ENCODE data around the gene CAPN11.

GRCh38 chr6:44180406-44180805 is 21.8 kb downstream of the CAPN11 start:
- TF ChIP-seq CTCF (IDR thresholded peaks at IDR 0.05; ENCODE audit: low read depth, low read length, missing input control) (no peak), GABPA (IDR thresholded peaks at IDR 0.05 in 1 of 2, conservative IDR thresholded peaks at IDR 0.05 in 1 of 2) (no peak), FOXA1 (IDR thresholded peaks at IDR 0.05) (no peak), ATF3 (IDR thresholded peaks at IDR 0.05) (no peak), SP1 (IDR thresholded peaks at IDR 0.05) (no peak)
- TF ChIP-seq, protein P1, sequence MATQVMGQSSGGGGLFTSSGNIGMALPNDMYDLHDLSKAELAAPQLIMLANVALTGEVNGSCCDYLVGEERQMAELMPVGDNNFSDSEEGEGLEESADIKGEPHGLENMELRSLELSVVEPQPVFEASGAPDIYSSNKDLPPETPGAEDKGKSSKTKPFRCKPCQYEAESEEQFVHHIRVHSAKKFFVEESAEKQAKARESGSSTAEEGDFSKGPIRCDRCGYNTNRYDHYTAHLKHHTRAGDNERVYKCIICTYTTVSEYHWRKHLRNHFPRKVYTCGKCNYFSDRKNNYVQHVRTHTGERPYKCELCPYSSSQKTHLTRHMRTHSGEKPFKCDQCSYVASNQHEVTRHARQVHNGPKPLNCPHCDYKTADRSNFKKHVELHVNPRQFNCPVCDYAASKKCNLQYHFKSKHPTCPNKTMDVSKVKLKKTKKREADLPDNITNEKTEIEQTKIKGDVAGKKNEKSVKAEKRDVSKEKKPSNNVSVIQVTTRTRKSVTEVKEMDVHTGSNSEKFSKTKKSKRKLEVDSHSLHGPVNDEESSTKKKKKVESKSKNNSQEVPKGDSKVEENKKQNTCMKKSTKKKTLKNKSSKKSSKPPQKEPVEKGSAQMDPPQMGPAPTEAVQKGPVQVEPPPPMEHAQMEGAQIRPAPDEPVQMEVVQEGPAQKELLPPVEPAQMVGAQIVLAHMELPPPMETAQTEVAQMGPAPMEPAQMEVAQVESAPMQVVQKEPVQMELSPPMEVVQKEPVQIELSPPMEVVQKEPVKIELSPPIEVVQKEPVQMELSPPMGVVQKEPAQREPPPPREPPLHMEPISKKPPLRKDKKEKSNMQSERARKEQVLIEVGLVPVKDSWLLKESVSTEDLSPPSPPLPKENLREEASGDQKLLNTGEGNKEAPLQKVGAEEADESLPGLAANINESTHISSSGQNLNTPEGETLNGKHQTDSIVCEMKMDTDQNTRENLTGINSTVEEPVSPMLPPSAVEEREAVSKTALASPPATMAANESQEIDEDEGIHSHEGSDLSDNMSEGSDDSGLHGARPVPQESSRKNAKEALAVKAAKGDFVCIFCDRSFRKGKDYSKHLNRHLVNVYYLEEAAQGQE (IDR thresholded peaks at IDR 0.05): no peak
- TF ChIP-seq, protein P2, sequence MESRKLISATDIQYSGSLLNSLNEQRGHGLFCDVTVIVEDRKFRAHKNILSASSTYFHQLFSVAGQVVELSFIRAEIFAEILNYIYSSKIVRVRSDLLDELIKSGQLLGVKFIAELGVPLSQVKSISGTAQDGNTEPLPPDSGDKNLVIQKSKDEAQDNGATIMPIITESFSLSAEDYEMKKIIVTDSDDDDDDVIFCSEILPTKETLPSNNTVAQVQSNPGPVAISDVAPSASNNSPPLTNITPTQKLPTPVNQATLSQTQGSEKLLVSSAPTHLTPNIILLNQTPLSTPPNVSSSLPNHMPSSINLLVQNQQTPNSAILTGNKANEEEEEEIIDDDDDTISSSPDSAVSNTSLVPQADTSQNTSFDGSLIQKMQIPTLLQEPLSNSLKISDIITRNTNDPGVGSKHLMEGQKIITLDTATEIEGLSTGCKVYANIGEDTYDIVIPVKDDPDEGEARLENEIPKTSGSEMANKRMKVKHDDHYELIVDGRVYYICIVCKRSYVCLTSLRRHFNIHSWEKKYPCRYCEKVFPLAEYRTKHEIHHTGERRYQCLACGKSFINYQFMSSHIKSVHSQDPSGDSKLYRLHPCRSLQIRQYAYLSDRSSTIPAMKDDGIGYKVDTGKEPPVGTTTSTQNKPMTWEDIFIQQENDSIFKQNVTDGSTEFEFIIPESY (IDR thresholded peaks at IDR 0.05): no peak

Measured in liver (tissue), 3 donors.